MCF 10A (cell line): ENCODE results near the gene TMEM200B. TPM values are rescaled to one million over a fixed set of nuclear protein-coding genes. Genes with fewer than 3 reads are reported as not detected.

Experiments used
- BruUV-seq: library from RNA; stranded (reverse); fragments of 400-500 nt; replicated peaks from 2 replicates; lab custom pipeline; 2021; lab: Mats Ljungman, UMichigan
- CTCF ChIA-PET: fragments of 300-600 bp; sonication (Branson Sonifier 250); formaldehyde crosslinking; extraction: SDS; loops from one replicate; lab custom pipeline; 2021; ENCODE audit warnings: antibody characterized with exemption, inconsistent platforms; lab: Yijun Ruan, JAX
- POLR2A ChIA-PET: fragments of 300-600, 350-650 bp; sonication (Branson Sonifier 250); formaldehyde crosslinking; extraction: SDS; loops from one replicate; lab custom pipeline; 2020; ENCODE audit warnings: antibody characterized with exemption, inconsistent platforms; lab: Yijun Ruan, JAX
- DNase-seq: peaks from one replicate; pipeline ENCODE4 v3.0.0-alpha.2; 2018; ENCODE audit not compliant: unreplicated experiment
- H3K27ac Mint-ChIP-seq: one replicate; pipeline ENCODE4 v1.8.0; 2022; ENCODE audit warnings: mild to moderate bottlenecking, low read depth, mixed read lengths; ENCODE audit not compliant: unreplicated experiment
- H3K27me3 Mint-ChIP-seq: one replicate; pipeline ENCODE4 v1.8.0; 2022; ENCODE audit warnings: mixed read lengths; ENCODE audit not compliant: insufficient read depth, unreplicated experiment
- H3K36me3 Mint-ChIP-seq: one replicate; pipeline ENCODE4 v1.8.0; 2022; ENCODE audit warnings: mild to moderate bottlenecking, moderate library complexity, mixed read lengths; ENCODE audit not compliant: insufficient read depth, unreplicated experiment
- H3K4me1 Mint-ChIP-seq: one replicate; pipeline ENCODE4 v1.8.0; 2022; ENCODE audit warnings: mixed read lengths; ENCODE audit not compliant: insufficient read depth, unreplicated experiment
- H3K4me3 Mint-ChIP-seq: one replicate; pipeline ENCODE4 v1.8.0; 2022; ENCODE audit warnings: mild to moderate bottlenecking, moderate library complexity, mixed read lengths; ENCODE audit not compliant: unreplicated experiment
- H3K9me3 Mint-ChIP-seq: one replicate; pipeline ENCODE4 v1.8.0; 2022; ENCODE audit warnings: mixed read lengths; ENCODE audit not compliant: unreplicated experiment
- CTCF ChIP-seq: fragments of 200-600 bp; IDR thresholded peaks from one replicate; pipeline ENCODE4 v1.8.0; 2022; ENCODE audit warnings: antibody characterized with exemption, mild to moderate bottlenecking; ENCODE audit not compliant: unreplicated experiment
- intact Hi-C: fragments of 100-400 bp; cut with micrococcal nuclease; formaldehyde crosslinking; loops from 2 replicates; pipeline ENCODE4 v1.14.1; 2022
- total RNA-seq: library from RNA; stranded (reverse); gene quantifications from 2 replicates; pipeline ENCODE4 v1.2.3, GENCODE V29; 2022

The TMEM200B gene
- total RNA-seq, 1 experiment from 2014 or later: not detected

GRCh38 chr1:29077155-29077554, 46.5 kb downstream of the TMEM200B start:
- no peak for DNase-seq
- Mint-ChIP-seq H3K36me3 (peaks cover 13% of the 10 kb centered on the region), H3K9me3 (no peaks in the 10 kb centered on the region), H3K27ac (no peak overlapping the region), H3K4me1 (no peaks in the 10 kb centered on the region), H3K27me3 (no peaks in the 10 kb centered on the region), H3K4me3 (no peak overlapping the region)
- ChIA-PET CTCF (interaction anchor here (1.2 kb wide), 1 partner anchor 12 kb away, joined by 5 read pairs; no protein-coding TSS in a partner anchor), POLR2A (no interaction called here)
- no TSS peak for BruUV-seq
- intact Hi-C loops: no loop called here
- no peak for TF ChIP-seq CTCF

Other genes with a start within 250 kb of the TMEM200B start
- gene EPB41, start 209.3 kb downstream of the TMEM200B start, total RNA-seq: 15.0 and 23.0 TPM in 2 replicates
- gene SRSF4, start 58.0 kb upstream of the TMEM200B start, total RNA-seq: 95.8 and 97.9 TPM in 2 replicates
- 46.2 and 59.1 TPM in 2 replicates for gene MECR, start 107.0 kb upstream of the TMEM200B start, total RNA-seq
- gene PTPRU, start 112.6 kb upstream of the TMEM200B start, total RNA-seq: 24.1 and 26.8 TPM in 2 replicates